Measurements from ENCODE around the gene PEBP1. TPM values are rescaled to one million over a fixed set of nuclear protein-coding genes. Genes with fewer than 3 reads are reported as not detected.

The PEBP1 gene
- total RNA-seq, 1 experiment from 2014 or later = 243 TPM

DNA sequence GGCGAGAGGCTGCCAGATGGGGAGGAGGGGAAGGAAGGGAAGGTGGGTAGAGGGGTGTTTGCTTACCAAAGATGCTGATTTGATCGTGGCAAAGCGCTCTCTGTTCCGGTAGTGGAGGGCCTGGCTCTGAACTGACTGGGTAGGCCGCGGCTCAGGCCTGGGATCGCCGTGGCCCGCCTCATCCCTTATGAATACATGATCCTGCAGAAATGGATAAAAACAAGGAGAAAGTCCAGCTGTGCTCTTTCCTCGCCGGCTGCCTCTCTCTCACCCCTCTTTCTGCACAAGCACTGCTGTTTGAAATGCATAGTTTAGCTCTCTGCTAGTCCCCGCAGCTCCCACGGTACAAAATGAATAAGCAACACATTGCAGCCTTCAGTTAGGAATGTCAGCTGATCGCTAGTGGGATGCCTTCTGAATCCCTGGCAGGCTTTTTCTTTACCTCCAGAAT is 53.8 kb downstream of the PEBP1 start:
- Histone ChIP-seq H3K4me3 (peak overlapping the region; percentile 23), H3K27ac (peak overlapping the region; percentile 1; the same call in 1 of the 2 replicates)
- DNase-seq (ENCODE audit: low read depth in 1 of 2, low spot score in 2 of 2) = peak in 1 of 2 experiments; percentile 16

GRCh38 chr12:118190266-118190665 is 54.3 kb downstream of the PEBP1 start:
- Histone ChIP-seq H3K4me3 (peak overlapping the region; percentile 23; the same call in 1 of the 2 replicates), H3K27ac (peak overlapping the region; percentile 1; the same call in 1 of the 2 replicates), H3K27me3 (replicated peaks) (no peaks in the 10 kb centered on the region), H3K36me3 (no peaks in the 10 kb centered on the region), H3K9me3 (replicated peaks) (no peaks in the 10 kb centered on the region), H3K4me1 (replicated peaks) (no peaks in the 10 kb centered on the region)
- peak in 1 of 2 experiments; percentile 6 for DNase-seq (ENCODE audit: low read depth in 1 of 2, low spot score in 2 of 2)

More for the DNA sequence above, 53.8 kb downstream of the PEBP1 start:
- no peaks in the 10 kb centered on the region for H3K36me3 ChIP-seq
- no peaks in the 10 kb centered on the region for H3K4me1 ChIP-seq (replicated peaks)
- no peaks in the 10 kb centered on the region for H3K27me3 ChIP-seq (replicated peaks)
- no peaks in the 10 kb centered on the region for H3K9me3 ChIP-seq (replicated peaks)

- DNase-seq (ENCODE audit: low read depth in 1 of 2, low spot score in 2 of 2) = no peak
- Histone ChIP-seq H3K4me1 (replicated peaks) (no peaks in the 10 kb centered on the region), H3K4me3 (no peak overlapping the region), H3K27me3 (replicated peaks) (no peaks in the 10 kb centered on the region), H3K9me3 (replicated peaks) (no peaks in the 10 kb centered on the region), H3K27ac (no peak overlapping the region), H3K36me3 (no peaks in the 10 kb centered on the region)
Observed at GRCh38 chr12:118193477-118193876, 57.6 kb downstream of the PEBP1 start.

DNA sequence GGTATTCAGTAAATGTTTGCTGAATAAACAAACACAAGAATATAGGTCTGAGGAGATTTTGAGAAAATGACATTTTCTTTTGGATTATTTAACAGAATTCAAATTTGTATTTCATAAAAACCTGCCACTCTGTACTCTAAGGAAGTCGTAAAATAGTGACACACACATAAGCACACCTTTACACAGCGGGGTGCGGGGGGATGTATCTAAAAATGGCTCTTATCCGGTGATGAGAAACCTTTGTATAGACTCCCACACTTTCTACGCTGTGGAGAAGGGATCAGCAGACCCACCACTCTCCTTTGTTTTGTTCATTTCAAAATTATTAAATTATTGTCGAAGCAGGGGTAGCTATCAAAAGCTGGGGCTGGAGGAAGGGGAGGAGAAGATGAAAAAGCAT is 58.0 kb downstream of the PEBP1 start:
- Histone ChIP-seq H3K4me3 (no peak overlapping the region), H3K27me3 (replicated peaks) (no peaks in the 10 kb centered on the region), H3K9me3 (replicated peaks) (no peaks in the 10 kb centered on the region), H3K36me3 (no peaks in the 10 kb centered on the region), H3K27ac (no peak overlapping the region), H3K4me1 (replicated peaks) (no peaks in the 10 kb centered on the region)
- no peak for DNase-seq (ENCODE audit: low read depth in 1 of 2, low spot score in 2 of 2)

Other genes starting within 250 kb of the PEBP1 start
- gene KSR2, start 167.1 kb upstream of the PEBP1 start, total RNA-seq (2014; rRNA removed; shearing (Covaris generic)) = 0.03 TPM in 1 of 2 replicates, not detected in the other
- 21.5 and 47.6 TPM in 2 replicates for gene RFC5, start 119.4 kb upstream of the PEBP1 start, total RNA-seq (2014; rRNA removed; shearing (Covaris generic))
- 160 and 164 TPM in 2 replicates for gene WSB2, start 74.9 kb upstream of the PEBP1 start, total RNA-seq (2014; rRNA removed; shearing (Covaris generic))
- 11.8 and 14.6 TPM in 2 replicates for gene VSIG10, start 32.1 kb upstream of the PEBP1 start, total RNA-seq (2014; rRNA removed; shearing (Covaris generic))
- 10.5 and 16.0 TPM in 2 replicates for gene TAOK3, start 236.8 kb downstream of the PEBP1 start, total RNA-seq (2014; rRNA removed; shearing (Covaris generic))
- 31.1 and 42.8 TPM in 2 replicates for gene SUDS3, start 240.4 kb downstream of the PEBP1 start, total RNA-seq (2014; rRNA removed; shearing (Covaris generic))